DND-41 (cell line): ENCODE results near the gene SLAMF7.
"Not testable (repeated sequence)": the region's sequence is repeated elsewhere in the genome, so short reads cannot be mapped to it uniquely, and the experiment has no call there.

Experiments
- ATAC-seq: fragments of 200-7000 bp; cut with Tn5 transposase; 3 replicates; pipeline ENCODE4 v1.9.1; 2021; ENCODE audit warnings: low read depth; ENCODE audit not compliant: insufficient read depth
- DNase-seq: peaks from one replicate; pipeline ENCODE4 v3.0.0-alpha.2; 2020
- H2AFZ ChIP-seq: 2 replicates; pipeline ENCODE4 v1.6.0; 2012; ENCODE audit warnings: low read depth, low read length
- H3K27ac ChIP-seq: 2 replicates; pipeline ENCODE4 v1.5.1; 2012; ENCODE audit warnings: low read length, inconsistent platforms
- H3K27me3 ChIP-seq: fragments of 200-600 bp; sonication (generic); 2 replicates; pipeline ENCODE4 v1.6.0; 2012; ENCODE audit warnings: low read length, mild to moderate bottlenecking, inconsistent platforms; ENCODE audit not compliant: insufficient read depth, poor library complexity
- H3K36me3 ChIP-seq: 2 replicates; pipeline ENCODE4 v1.5.1; 2012; ENCODE audit warnings: low read length, inconsistent platforms; ENCODE audit not compliant: insufficient read depth
- H3K4me1 ChIP-seq: 2 replicates; pipeline ENCODE4 v1.5.1; 2012; ENCODE audit warnings: mild to moderate bottlenecking, low read length; ENCODE audit not compliant: insufficient read depth
- H3K4me2 ChIP-seq: 2 replicates; pipeline ENCODE4 v1.6.0; 2012; ENCODE audit warnings: mild to moderate bottlenecking, moderate library complexity, low read length, inconsistent platforms; ENCODE audit not compliant: insufficient read depth
- H3K4me3 ChIP-seq, 2 experiments: fragments of 200-600 bp in 1 of 2; shearing (Covaris generic) in 1 of 2; 2 replicates each; pipeline ENCODE4 v1.5.1; 2012 to 2016; ENCODE audit warnings: inconsistent platforms in 2 of 2, low read length in 2 of 2, mild to moderate bottlenecking in 2 of 2, low read depth in 1 of 2, moderate library complexity in 1 of 2
- H3K79me2 ChIP-seq: 2 replicates; pipeline ENCODE4 v1.6.0; 2012; ENCODE audit warnings: low read length, inconsistent platforms; ENCODE audit not compliant: insufficient read depth
- H3K9ac ChIP-seq: 2 replicates; pipeline ENCODE4 v1.6.0; 2012; ENCODE audit warnings: low read depth, mild to moderate bottlenecking, inconsistent platforms, low read length, moderate library complexity
- H3K9me3 ChIP-seq: 2 replicates; pipeline ENCODE4 v1.5.1; 2012; ENCODE audit warnings: low read length, moderate library complexity, mild to moderate bottlenecking, inconsistent platforms; ENCODE audit not compliant: insufficient read depth, severe bottlenecking
- H4K20me1 ChIP-seq: 2 replicates; pipeline ENCODE4 v1.6.0; 2012; ENCODE audit warnings: low read length; ENCODE audit not compliant: insufficient read depth
- CTCF ChIP-seq: IDR thresholded peaks from 2 replicates; pipeline ENCODE4 v1.5.1; 2012; ENCODE audit warnings: borderline replicate concordance, low read length, moderate library complexity, mild to moderate bottlenecking; ENCODE audit not compliant: poor library complexity, severe bottlenecking; ENCODE audit errors: extremely low read depth
- EZH2 ChIP-seq: IDR thresholded peaks from 3 replicates; pipeline ENCODE4 v1.6.1; 2012; ENCODE audit warnings: borderline replicate concordance, low read depth, mild to moderate bottlenecking, moderate library complexity, low read length, inconsistent platforms; ENCODE audit not compliant: severe bottlenecking

Gene SLAMF7

GRCh38 chr1:160726498-160727315 lies 12.3 kb upstream of the SLAMF7 start:
- TF ChIP-seq CTCF (peak; percentile 96), EZH2 (no peak)
- Histone ChIP-seq H3K9ac (peak overlapping the region; percentile 28), H3K36me3 (no peaks in the 10 kb centered on the region), H3K4me1 (peaks cover 11% of the 10 kb centered on the region), H4K20me1 (no peaks in the 10 kb centered on the region), H3K4me2 (peak overlapping the region; percentile 48), H2AFZ (peak overlapping the region; percentile 70), H3K9me3 (no peaks in the 10 kb centered on the region), H3K27me3 (no peaks in the 10 kb centered on the region), H3K27ac (peak overlapping the region; percentile 64), H3K79me2 (no peaks in the 10 kb centered on the region), H3K4me3 (peak overlapping the region in 1 of 2 experiments; percentile 10; a peak in 1 of 4 replicates)
- DNase-seq (peak; percentile 80), ATAC-seq (peak; percentile 93)

GRCh38 chr1:160727316-160727640 lies 11.8 kb upstream of the SLAMF7 start:
- Histone ChIP-seq H2AFZ (peak overlapping the region; percentile 70), H3K36me3 (no peaks in the 10 kb centered on the region), H3K4me3 (peak overlapping the region in 1 of 2 experiments; percentile 10; a peak in 1 of 4 replicates), H3K27ac (peak overlapping the region; percentile 28), H4K20me1 (no peaks in the 10 kb centered on the region), H3K9me3 (no peaks in the 10 kb centered on the region), H3K4me1 (peaks cover 11% of the 10 kb centered on the region), H3K9ac (peak overlapping the region; percentile 28), H3K79me2 (no peaks in the 10 kb centered on the region), H3K27me3 (no peaks in the 10 kb centered on the region), H3K4me2 (peak overlapping the region; percentile 48)
- no peak for TF ChIP-seq CTCF
- TF ChIP-seq EZH2, result no peak
- ATAC-seq (no peak), DNase-seq (no peak)

- ATAC-seq, H3K9me3 ChIP-seq, H3K4me3 ChIP-seq, DNase-seq, H3K27me3 ChIP-seq, H2AFZ ChIP-seq, H3K79me2 ChIP-seq, H3K9ac ChIP-seq, H3K4me2 ChIP-seq, H3K36me3 ChIP-seq, H3K27ac ChIP-seq, H4K20me1 ChIP-seq: not testable (repeated sequence)
- H3K4me1 ChIP-seq, result peaks cover 17% of the 10 kb centered on the region
Measured at GRCh38 chr1:160731564-160731963, 7.5 kb upstream of the SLAMF7 start.

- H3K4me3 ChIP-seq, result no peak overlapping the region
- no peaks in the 10 kb centered on the region for H3K36me3 ChIP-seq
- H3K79me2 ChIP-seq, result no peaks in the 10 kb centered on the region
- H2AFZ ChIP-seq, result no peak overlapping the region
- H3K9ac ChIP-seq, result no peak overlapping the region
- no peaks in the 10 kb centered on the region for H3K27me3 ChIP-seq
- DNase-seq (no peak), ATAC-seq (no peak)
- no peak overlapping the region for H3K4me2 ChIP-seq
- no peak overlapping the region for H3K27ac ChIP-seq
- H4K20me1 ChIP-seq, result no peaks in the 10 kb centered on the region
- H3K4me1 ChIP-seq, result peaks cover 13% of the 10 kb centered on the region
- no peak for TF ChIP-seq CTCF
- TF ChIP-seq EZH2, result no peak
- H3K9me3 ChIP-seq, result no peaks in the 10 kb centered on the region
Measured at GRCh38 chr1:160731990-160732389, 7.1 kb upstream of the SLAMF7 start.
